Right atrium auricular region (tissue), 2 donors: Measurements from ENCODE around the gene AGK. TPM values are rescaled to one million over a fixed set of nuclear protein-coding genes. Genes with fewer than 3 reads are reported as not detected.
"Not testable (repeated sequence)": the region's sequence is repeated elsewhere in the genome, so short reads cannot be mapped to it uniquely, and the experiment has no call there.

Experiments
- DNase-seq: peaks from one replicate; pipeline ENCODE4 v3.0.0-alpha.2; 2019; ENCODE audit warnings: low spot score
- H3K27ac ChIP-seq, 2 donors: fragments of 200-600 bp; sonication (generic); 1 replicate in 1 of 2; 2 replicates in 1 of 2; pipeline ENCODE4 v1.5.1; 2016 to 2019
- H3K27me3 ChIP-seq, 2 donors: fragments of 200-600 bp; sonication (generic); one replicate each; pipeline versions ENCODE4 v1.5.1 to v1.6.0; 2017 to 2019
- H3K36me3 ChIP-seq: fragments of 200-600 bp; sonication (generic); one replicate; pipeline ENCODE4 v1.5.1; 2016
- H3K4me1 ChIP-seq, 2 donors: fragments of 200-600 bp; sonication (generic); one replicate each; pipeline versions ENCODE4 v1.5.1 to v1.6.0; 2017 to 2019
- H3K4me3 ChIP-seq, 2 donors: fragments of 200-600 bp; sonication (generic); 1 replicate in 1 of 2; 2 replicates in 1 of 2; pipeline ENCODE4 v1.5.1; 2017 to 2019; ENCODE audit warnings: mild to moderate bottlenecking in 1 of 2, moderate library complexity in 1 of 2
- H3K9me3 ChIP-seq, 2 donors: fragments of 200-600 bp; sonication (generic); one replicate each; pipeline ENCODE4 v1.5.1; 2019
- CTCF ChIP-seq, 2 donors: fragments of 200-600 bp; sonication (generic); IDR thresholded peaks; one replicate each; pipeline ENCODE4 v1.5.1; 2019; ENCODE audit warnings: antibody characterized with exemption in 2 of 2
- total RNA-seq, 2 donors: library from RNA; depleted of rRNA; stranded (reverse); fragments of >200 nt; gene quantifications; one replicate each; pipeline ENCODE4 v1.1.0, GENCODE V29; 2016

AGK gene
- total RNA-seq, 2 donors from 2014 or later: 24.2 to 41.9 TPM

GRCh38 chr7:141679014-141679413 is 127.8 kb downstream of the AGK start:
- TF ChIP-seq CTCF (IDR thresholded peaks at IDR 0.05): no peak
- H3K36me3 ChIP-seq: peaks cover 30% of the 10 kb centered on the region
- peaks cover 0 to 11% of the 10 kb centered on the region in 2 donors for H3K4me1 ChIP-seq
- no peaks in the 10 kb centered on the region for H3K9me3 ChIP-seq
- DNase-seq: no peak
- H3K27ac ChIP-seq: no peak overlapping the region
- no peak overlapping the region for H3K4me3 ChIP-seq
- H3K27me3 ChIP-seq: no peaks in the 10 kb centered on the region

GRCh38 chr7:141685285-141686023 is 134.2 kb downstream of the AGK start:
- no peaks in the 10 kb centered on the region for H3K27me3 ChIP-seq
- no peak overlapping the region for H3K27ac ChIP-seq
- no peak for DNase-seq
- H3K4me3 ChIP-seq: no peak overlapping the region
- peaks cover 0 to 18% of the 10 kb centered on the region in 2 donors for H3K4me1 ChIP-seq
- peaks cover 44% of the 10 kb centered on the region for H3K36me3 ChIP-seq
- H3K9me3 ChIP-seq: no peaks in the 10 kb centered on the region
- TF ChIP-seq CTCF (IDR thresholded peaks at IDR 0.05): no peak

- Histone ChIP-seq H3K9me3 (no peaks in the 10 kb centered on the region), H3K36me3 (peaks cover 43% of the 10 kb centered on the region), H3K4me1 (peaks cover 0 to 18% of the 10 kb centered on the region in 2 donors), H3K4me3 (no peak overlapping the region), H3K27me3 (no peaks in the 10 kb centered on the region), H3K27ac (no peak overlapping the region)
- no peak for TF ChIP-seq CTCF (IDR thresholded peaks at IDR 0.05)
- no peak for DNase-seq
Measured at GRCh38 chr7:141686074-141686473, 134.9 kb downstream of the AGK start.

- H3K4me3 ChIP-seq: no peak overlapping the region
- H3K27me3 ChIP-seq: no peaks in the 10 kb centered on the region
- TF ChIP-seq CTCF (IDR thresholded peaks at IDR 0.05): no peak
- no peak overlapping the region for H3K27ac ChIP-seq
- no peak for DNase-seq
- H3K4me1 ChIP-seq: peaks cover 0 to 18% of the 10 kb centered on the region in 2 donors
- H3K9me3 ChIP-seq: no peaks in the 10 kb centered on the region
- peaks cover 37% of the 10 kb centered on the region for H3K36me3 ChIP-seq
Measured at GRCh38 chr7:141686670-141687069, 135.5 kb downstream of the AGK start.

- no peak overlapping the region for H3K27ac ChIP-seq
- no peaks in the 10 kb centered on the region for H3K9me3 ChIP-seq
- no peak for DNase-seq
- peaks cover 23% of the 10 kb centered on the region for H3K36me3 ChIP-seq
- no peak for TF ChIP-seq CTCF (IDR thresholded peaks at IDR 0.05)
- H3K4me3 ChIP-seq: no peak overlapping the region
- H3K27me3 ChIP-seq: no peaks in the 10 kb centered on the region
- H3K4me1 ChIP-seq: peaks cover 0 to 18% of the 10 kb centered on the region in 2 donors
Measured at GRCh38 chr7:141688043-141688442, 136.8 kb downstream of the AGK start.

- not testable (repeated sequence) for H3K9me3 ChIP-seq, H3K27ac ChIP-seq, DNase-seq, H3K27me3 ChIP-seq, H3K4me3 ChIP-seq
- Histone ChIP-seq H3K36me3 (peaks cover 13% of the 10 kb centered on the region), H3K4me1 (peaks cover 0 to 18% of the 10 kb centered on the region in 2 donors)
Measured at GRCh38 chr7:141689072-141689825, 138.0 kb downstream of the AGK start.
